ENCODE data around the gene CBFA2T3.
"Not testable (repeated sequence)": the region's sequence is repeated elsewhere in the genome, so short reads cannot be mapped to it uniquely, and the experiment has no call there.

The CBFA2T3 gene

GRCh38 chr16:89012622-89012995 is 35.6 kb upstream of the CBFA2T3 start:
- no peak for DNase-seq

DNA sequence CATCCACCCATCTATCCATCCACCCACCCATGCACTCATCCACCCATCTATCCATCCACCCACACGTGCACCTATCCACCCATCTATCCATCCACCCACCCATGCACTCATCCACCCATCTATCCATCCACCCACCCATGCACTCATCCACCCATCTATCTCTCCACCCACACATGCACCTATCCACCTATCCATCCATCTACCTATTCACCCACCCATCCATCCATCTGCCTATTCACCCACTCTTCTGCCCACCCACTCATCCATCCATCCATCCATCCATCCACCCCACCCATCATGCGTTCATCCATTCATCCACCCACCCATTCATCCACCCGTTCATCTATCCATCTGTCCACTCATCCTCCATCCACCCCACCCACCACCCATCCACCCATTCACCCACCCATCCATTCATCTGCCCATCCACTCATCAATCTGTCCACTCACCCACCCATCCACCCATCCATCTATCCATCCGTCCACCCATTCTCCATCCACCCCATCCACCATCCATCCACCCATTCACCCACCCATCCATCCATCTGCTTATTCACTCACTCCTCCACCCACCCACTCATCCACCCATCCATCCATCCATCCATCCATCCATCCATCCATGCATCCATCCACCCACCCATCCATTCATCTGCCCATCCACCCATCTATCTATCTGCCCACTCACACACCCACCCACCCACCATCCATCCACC is 35.1 kb upstream of the CBFA2T3 start:
- no peak for DNase-seq

DNA sequence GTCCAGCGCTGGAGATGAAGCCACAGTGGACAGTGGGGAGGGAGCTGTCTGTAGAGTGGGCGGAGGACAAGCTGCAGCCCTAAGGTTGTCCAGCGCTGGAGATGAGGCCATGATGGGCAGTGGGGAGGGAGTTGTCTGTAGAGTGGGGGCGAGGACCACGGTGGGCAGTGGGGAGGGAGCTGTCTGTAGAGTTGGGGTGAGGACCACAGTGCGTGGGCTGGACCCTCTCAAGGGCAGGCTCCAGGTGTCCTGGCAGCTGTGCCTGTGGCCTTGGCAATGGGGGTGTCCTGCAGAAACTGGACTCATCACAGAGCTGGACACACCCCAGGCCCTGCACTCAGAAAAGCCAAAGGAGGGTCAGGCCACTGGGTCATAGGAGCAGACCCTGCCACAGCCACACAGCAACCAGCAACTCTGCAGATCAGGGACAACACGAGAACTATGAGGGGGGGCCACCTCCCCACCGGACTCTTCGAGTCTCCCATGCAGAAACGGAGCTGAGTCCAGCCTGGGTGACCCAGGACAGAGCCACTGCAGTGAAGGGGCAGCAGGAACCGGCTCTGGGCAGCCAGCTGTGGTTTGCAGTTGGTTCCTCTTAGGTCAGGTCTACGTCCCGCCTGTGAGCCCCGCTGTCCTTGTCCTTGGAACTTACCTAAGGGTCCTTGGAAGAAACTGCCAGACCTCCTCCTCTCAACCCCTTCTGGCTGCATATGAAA is 33.4 kb upstream of the CBFA2T3 start:
- DNase-seq: no peak

DNA sequence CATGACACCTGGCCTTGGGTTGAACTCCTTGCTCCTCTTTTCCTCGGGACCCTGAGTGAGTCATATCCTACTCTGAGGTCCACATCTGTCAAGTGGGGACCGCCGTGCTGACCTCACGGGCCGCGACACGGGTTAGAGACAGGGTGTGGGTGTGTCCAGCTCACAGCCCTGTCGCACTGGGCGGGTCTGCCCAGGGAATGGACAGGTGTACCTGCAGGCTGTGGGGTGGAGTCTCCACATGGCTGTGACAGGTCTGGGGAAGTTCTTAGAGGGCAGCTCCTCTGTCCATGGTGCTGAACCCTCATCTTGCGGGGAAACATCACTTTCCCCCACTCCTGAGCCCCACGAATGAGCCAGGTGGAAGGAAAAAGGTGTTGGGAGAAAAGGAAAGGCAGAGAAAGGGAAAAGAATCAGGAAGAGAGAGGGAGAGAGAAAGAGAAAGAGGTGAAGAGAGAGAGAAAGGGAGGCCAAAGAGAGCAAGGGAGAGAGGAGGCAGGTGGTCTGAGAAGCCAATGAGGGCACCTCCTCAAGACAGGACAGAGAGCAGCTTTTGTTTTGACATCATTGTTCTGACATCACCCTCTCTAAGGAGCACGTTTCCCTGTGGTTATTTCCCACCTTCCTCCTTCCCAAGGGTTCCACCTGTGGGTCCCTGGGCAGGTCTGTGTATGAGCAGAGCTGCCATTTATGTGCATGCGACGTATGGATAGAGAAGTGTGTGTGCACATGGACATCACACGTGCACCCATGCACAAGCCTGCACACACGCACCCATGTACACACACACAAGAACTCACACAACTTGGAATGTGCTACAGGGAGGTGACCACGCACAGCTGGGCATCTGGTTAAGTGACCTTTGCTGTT is 32.6 kb upstream of the CBFA2T3 start:
- no peak for DNase-seq

GRCh38 chr16:89008796-89009195 is 31.8 kb upstream of the CBFA2T3 start:
- DNase-seq: not testable (repeated sequence)

- DNase-seq: no peak
These were observed 30.6 kb upstream of the CBFA2T3 start for GRCh38 chr16:89007371-89008249.

- no peak for DNase-seq
These were observed 29.2 kb upstream of the CBFA2T3 start for GRCh38 chr16:89006036-89006752.

- DNase-seq: no peak
These were observed 28.4 kb upstream of the CBFA2T3 start for GRCh38 chr16:89005201-89006035.

DNA sequence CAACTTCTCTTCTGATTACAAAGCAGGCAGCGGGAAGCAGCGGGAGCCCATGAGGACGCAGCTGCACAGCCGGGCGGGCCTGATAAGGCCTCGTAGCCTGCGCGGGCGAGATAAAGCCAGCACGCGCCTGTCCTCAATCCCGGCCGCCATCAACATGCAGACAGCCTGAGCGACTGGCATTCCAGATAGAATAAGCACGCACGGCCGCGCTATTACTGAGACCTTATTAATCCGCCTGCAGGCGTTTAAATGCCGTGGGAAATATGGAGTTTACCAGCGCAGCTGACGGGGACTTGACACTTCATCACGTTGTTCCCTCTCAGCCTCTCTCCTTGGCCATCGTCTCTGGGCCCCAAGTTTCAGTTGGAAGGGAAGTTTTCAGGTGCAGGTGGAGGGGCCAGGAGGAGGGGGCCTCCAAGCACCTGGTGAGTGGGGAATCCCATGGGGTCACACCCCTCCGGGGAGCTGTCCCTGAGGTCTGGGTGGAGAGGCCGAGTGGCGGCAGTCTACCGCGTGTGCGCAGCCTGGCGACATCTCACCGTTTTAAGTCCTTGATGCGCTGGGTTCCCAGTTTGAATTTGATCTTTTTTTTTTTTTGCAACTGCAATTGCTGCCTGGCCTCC is 27.3 kb upstream of the CBFA2T3 start:
- DNase-seq: no peak

DNA sequence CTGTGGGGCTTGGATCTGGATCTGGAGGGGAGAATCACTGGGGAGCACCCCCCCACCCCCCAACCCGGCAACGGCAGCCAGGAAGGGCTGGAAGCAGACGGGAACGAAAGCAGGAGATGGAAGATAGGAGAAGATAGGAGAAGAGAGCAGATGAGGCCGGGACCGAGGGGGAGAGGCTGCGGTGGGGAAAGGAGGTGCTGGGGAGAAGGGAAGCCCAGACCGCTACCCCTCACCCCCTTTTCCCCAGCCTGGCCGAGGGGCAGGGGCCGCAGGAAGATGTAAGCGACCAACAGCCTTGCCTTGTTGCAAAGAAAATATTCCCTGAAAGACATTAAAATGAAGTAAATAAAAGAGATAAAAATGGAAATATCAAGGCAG is 26.8 kb upstream of the CBFA2T3 start:
- DNase-seq: no peak

- no peak for DNase-seq
These were observed 26.1 kb upstream of the CBFA2T3 start for GRCh38 chr16:89002851-89003830.

DNA sequence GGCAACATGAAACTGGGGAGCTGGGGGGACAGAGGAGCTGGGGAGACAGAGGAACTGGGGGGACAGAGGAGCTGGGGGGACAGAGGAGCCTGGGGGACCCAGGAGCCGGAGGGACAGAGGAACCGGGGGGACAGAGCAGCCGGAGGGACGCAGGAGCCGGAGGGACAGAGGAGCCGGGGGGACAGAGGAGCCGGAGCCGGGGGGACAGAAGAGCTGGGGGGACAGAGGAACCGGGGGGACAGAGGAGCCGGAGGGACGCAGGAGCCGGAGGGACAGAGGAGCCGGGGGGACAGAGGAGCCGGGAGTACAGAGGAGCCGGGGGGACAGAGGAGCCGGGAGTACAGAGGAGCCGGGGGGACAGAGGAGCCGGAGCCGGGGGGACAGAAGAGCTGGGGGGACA is 25.1 kb upstream of the CBFA2T3 start:
- DNase-seq: not testable (repeated sequence)

DNA sequence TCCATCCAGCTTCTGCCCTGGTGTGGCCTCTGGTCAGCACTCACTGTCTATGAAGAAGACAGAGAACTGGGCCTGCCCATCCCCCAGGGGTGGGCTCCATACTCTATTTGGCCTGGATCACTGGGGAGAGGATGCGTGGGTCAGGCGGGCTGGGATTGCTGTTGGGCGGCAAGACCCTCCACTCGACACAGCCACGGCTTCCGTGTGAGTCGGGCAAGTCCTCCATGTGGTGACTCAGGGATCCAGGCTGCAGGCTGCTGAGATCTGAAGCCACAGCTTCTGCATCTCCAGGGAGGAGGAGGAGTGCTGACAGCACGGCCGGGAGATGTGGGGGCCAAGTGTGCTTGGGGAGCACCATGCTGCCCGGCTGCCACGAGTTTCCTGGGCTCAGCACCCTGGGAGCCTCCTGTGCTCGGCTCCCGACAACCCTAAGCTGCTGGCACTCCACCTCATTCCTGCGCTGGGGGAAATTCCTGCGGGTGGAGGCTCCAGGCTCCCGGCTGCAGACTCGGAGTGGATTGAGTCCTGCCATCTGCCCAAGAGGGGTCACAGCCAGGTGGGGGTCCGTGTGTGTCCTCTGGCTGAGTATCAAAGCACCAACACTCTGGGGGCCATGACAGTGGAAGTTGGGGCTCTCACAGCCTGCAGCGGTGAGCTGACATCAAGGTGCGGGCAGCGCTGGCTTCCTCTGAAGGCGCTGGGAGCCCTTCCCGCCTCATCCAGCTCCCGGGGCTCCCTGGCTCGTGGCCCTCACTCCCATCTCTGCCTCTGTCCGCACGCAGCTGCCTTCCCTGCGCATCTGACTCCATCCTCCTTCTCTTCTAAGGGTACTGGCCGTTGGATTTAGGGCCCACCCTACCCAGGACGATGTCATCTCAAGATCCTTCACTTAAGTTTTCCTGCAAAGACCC is 24.4 kb upstream of the CBFA2T3 start:
- no peak for DNase-seq

DNA sequence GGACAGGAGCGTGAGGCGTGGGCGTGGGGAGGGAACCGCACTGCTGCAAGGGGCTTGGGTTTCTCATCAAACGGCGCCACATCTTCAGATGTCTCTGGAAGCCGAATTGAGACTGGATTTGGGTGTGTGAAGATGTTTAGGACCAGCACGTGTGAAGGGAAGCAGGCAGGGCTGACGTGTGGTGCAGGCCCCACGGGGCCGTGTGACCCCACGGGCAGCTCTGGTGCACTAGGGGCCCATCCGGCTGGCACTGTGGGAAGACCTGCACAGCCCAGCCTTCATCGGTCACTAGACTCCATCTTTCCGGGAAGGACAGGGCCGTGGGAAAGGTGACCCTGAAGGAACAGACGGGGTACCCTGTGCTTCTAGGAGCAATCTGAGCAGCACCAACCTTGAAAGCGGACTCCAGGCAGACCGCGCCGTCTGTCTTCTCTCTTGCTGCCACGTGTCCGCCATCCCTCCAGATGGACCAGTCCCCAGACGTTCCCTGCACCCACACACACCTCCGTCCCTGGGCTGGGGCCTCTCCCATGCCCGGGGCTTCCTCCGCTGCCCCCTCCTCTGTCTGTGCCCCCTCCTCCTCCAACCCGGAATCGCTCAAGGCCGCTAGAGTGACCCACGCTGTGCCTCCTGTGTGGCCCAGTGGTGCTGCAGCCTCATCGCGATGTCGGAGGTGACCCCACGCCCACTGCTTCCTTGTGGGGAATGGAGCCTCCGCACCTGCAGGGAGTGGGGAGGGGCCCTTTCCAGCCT is 23.4 kb upstream of the CBFA2T3 start:
- DNase-seq: no peak

DNA sequence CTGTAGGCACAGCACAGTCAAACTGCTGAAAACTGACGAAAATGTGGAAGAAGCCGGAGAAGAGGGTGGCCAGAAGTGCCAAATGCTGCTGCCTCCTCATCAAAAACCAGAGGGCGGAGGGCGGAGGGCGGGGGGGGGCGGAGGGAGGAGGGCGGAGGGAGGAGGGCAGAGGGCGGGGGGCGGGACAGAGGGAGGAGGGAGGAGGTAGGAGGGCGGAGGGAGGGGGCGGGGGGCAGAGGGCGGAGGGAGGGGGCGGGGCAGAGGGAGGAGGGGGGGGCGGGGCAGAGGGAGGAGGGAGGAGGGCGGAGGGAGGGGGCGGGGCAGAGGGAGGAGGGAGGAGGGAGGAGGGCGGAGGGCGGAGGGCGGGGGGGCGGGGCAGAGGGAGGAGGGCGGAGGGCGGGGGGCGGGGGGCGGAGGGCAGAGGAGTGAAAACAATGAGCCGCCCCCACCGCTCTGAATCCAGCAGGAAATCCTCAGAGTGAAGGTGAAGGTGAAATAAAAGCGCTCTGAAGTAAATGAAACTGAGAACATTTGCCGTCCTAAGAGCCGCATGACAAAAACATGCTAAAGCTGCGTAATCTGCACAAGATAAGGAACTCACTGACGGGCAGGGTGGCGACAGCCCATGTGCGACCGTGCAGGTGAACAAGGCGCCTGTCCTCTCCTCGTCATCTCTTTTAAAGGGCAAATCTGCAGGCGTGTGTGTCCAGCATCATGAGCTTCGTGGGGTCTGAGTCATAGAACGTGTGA is 22.6 kb upstream of the CBFA2T3 start:
- DNase-seq: no peak

- DNase-seq: no peak
These were observed 18.9 kb upstream of the CBFA2T3 start for GRCh38 chr16:88995746-88996535.

Measured in midbrain (tissue), 1 donor.